ENCODE results near the gene HYAL2. TPM values are rescaled to one million over a fixed set of nuclear protein-coding genes. Genes with fewer than 3 reads are reported as not detected.

HYAL2 gene
- total RNA-seq, 1 experiment from 2014 or later: 41.9 TPM

- Histone ChIP-seq H3K4me1 (replicated peaks) (peaks cover 17% of the 10 kb centered on the region), H3K4me3 (no peak overlapping the region), H3K9me3 (replicated peaks) (no peaks in the 10 kb centered on the region), H3K27ac (no peak overlapping the region), H3K36me3 (peaks cover under 1% of the 10 kb centered on the region), H3K27me3 (replicated peaks) (no peaks in the 10 kb centered on the region)
- DNase-seq (ENCODE audit: low read depth in 1 of 2, low spot score in 2 of 2): no peak
Measured at GRCh38 chr3:50341996-50342650, 19.6 kb upstream of the HYAL2 start.

- Histone ChIP-seq H3K36me3 (peaks cover 6% of the 10 kb centered on the region), H3K4me1 (replicated peaks) (peaks cover 17% of the 10 kb centered on the region), H3K4me3 (no peak overlapping the region), H3K27me3 (replicated peaks) (no peaks in the 10 kb centered on the region), H3K9me3 (replicated peaks) (no peaks in the 10 kb centered on the region), H3K27ac (no peak overlapping the region)
- DNase-seq (ENCODE audit: low read depth in 1 of 2, low spot score in 2 of 2): no peak
Measured at GRCh38 chr3:50341537-50341936, 19.0 kb upstream of the HYAL2 start.

- no peaks in the 10 kb centered on the region for H3K9me3 ChIP-seq (replicated peaks)
Measured at GRCh38 chr3:50340448-50341329, 18.1 kb upstream of the HYAL2 start, which contains the start of gene RASSF1. Gene RASSF1, minus strand, starts transcription at chr3:50340836. Its CDS starts 31 bp downstream, at chr3:50340805.

GRCh38 chr3:50340147-50340447, 17.6 kb upstream of the HYAL2 start:
- no peaks in the 10 kb centered on the region for H3K27me3 ChIP-seq (replicated peaks)
- H3K36me3 ChIP-seq: peaks cover 19% of the 10 kb centered on the region
- no peaks in the 10 kb centered on the region for H3K9me3 ChIP-seq (replicated peaks)
- no peak overlapping the region for H3K4me3 ChIP-seq
- H3K4me1 ChIP-seq (replicated peaks): peaks cover 19% of the 10 kb centered on the region
- DNase-seq (ENCODE audit: low read depth in 1 of 2, low spot score in 2 of 2): no peak
- H3K27ac ChIP-seq: no peak overlapping the region

More at GRCh38 chr3:50340448-50341329, 18.1 kb upstream of the HYAL2 start, which contains the start of gene RASSF1:
- no peak within 1 kb of the TSS for H3K4me3 ChIP-seq
- no peaks in the 10 kb centered on the region for H3K27me3 ChIP-seq (replicated peaks)
- H3K27ac ChIP-seq: no peak within 1 kb of the TSS
- H3K36me3 ChIP-seq: peaks cover 15% of the 10 kb centered on the region
- DNase-seq (ENCODE audit: low read depth in 1 of 2, low spot score in 2 of 2): no peak
- peaks cover 19% of the 10 kb centered on the region for H3K4me1 ChIP-seq (replicated peaks)

- no peak for DNase-seq (ENCODE audit: low read depth in 1 of 2, low spot score in 2 of 2)
- no peak overlapping the region for H3K27ac ChIP-seq
Measured at GRCh38 chr3:50339485-50340146, 17.1 kb upstream of the HYAL2 start.

GRCh38 chr3:50338965-50339364, 16.4 kb upstream of the HYAL2 start:
- Histone ChIP-seq H3K4me1 (replicated peaks) (peaks cover 20% of the 10 kb centered on the region), H3K27me3 (replicated peaks) (no peaks in the 10 kb centered on the region), H3K36me3 (peaks cover 26% of the 10 kb centered on the region), H3K9me3 (replicated peaks) (no peaks in the 10 kb centered on the region), H3K4me3 (no peak overlapping the region), H3K27ac (no peak overlapping the region)
- DNase-seq (ENCODE audit: low read depth in 1 of 2, low spot score in 2 of 2): no peak

More at GRCh38 chr3:50339485-50340146, 17.1 kb upstream of the HYAL2 start:
- H3K9me3 ChIP-seq (replicated peaks): no peaks in the 10 kb centered on the region
- peaks cover 20% of the 10 kb centered on the region for H3K36me3 ChIP-seq
- peaks cover 20% of the 10 kb centered on the region for H3K4me1 ChIP-seq (replicated peaks)
- H3K4me3 ChIP-seq: no peak overlapping the region
- H3K27me3 ChIP-seq (replicated peaks): no peaks in the 10 kb centered on the region

- Histone ChIP-seq H3K27ac (peak overlapping the region; percentile 78), H3K36me3 (peaks cover 40% of the 10 kb centered on the region), H3K4me1 (replicated peaks) (peaks cover 20% of the 10 kb centered on the region), H3K27me3 (replicated peaks) (no peaks in the 10 kb centered on the region), H3K4me3 (peak overlapping the region; percentile 68), H3K9me3 (replicated peaks) (no peaks in the 10 kb centered on the region)
- peak; percentile 93 to 99 for DNase-seq (ENCODE audit: low read depth in 1 of 2, low spot score in 2 of 2)
Measured at GRCh38 chr3:50337175-50337861, 14.8 kb upstream of the HYAL2 start.

GRCh38 chr3:50336452-50337174, 14.1 kb upstream of the HYAL2 start:
- Histone ChIP-seq H3K4me1 (replicated peaks) (peaks cover 20% of the 10 kb centered on the region), H3K9me3 (replicated peaks) (no peaks in the 10 kb centered on the region), H3K27ac (peak overlapping the region; percentile 78), H3K4me3 (peak overlapping the region; percentile 68), H3K27me3 (replicated peaks) (no peaks in the 10 kb centered on the region), H3K36me3 (peaks cover 47% of the 10 kb centered on the region)
- DNase-seq (ENCODE audit: low read depth in 1 of 2, low spot score in 2 of 2): no peak

- no peak for DNase-seq (ENCODE audit: low read depth in 1 of 2, low spot score in 2 of 2)
- H3K4me1 ChIP-seq (replicated peaks): peaks cover 20% of the 10 kb centered on the region
- no peak overlapping the region for H3K27ac ChIP-seq
- H3K36me3 ChIP-seq: peaks cover 68% of the 10 kb centered on the region
- H3K27me3 ChIP-seq (replicated peaks): no peaks in the 10 kb centered on the region
- H3K4me3 ChIP-seq: no peak overlapping the region
- no peaks in the 10 kb centered on the region for H3K9me3 ChIP-seq (replicated peaks)
Measured at GRCh38 chr3:50334339-50335075, 12.0 kb upstream of the HYAL2 start.

- Histone ChIP-seq H3K4me3 (no peak overlapping the region), H3K9me3 (replicated peaks) (no peaks in the 10 kb centered on the region), H3K36me3 (peaks cover 75% of the 10 kb centered on the region), H3K27me3 (replicated peaks) (no peaks in the 10 kb centered on the region), H3K4me1 (replicated peaks) (peaks cover 20% of the 10 kb centered on the region), H3K27ac (no peak overlapping the region)
- DNase-seq (ENCODE audit: low read depth in 1 of 2, low spot score in 2 of 2): no peak
Measured at GRCh38 chr3:50333744-50334328, 11.3 kb upstream of the HYAL2 start.

- no peaks in the 10 kb centered on the region for H3K9me3 ChIP-seq (replicated peaks)
- H3K4me3 ChIP-seq: no peak overlapping the region
- peaks cover 25% of the 10 kb centered on the region for H3K4me1 ChIP-seq (replicated peaks)
- no peak overlapping the region for H3K27ac ChIP-seq
- peaks cover 72% of the 10 kb centered on the region for H3K36me3 ChIP-seq
- DNase-seq (ENCODE audit: low read depth in 1 of 2, low spot score in 2 of 2): no peak
- H3K27me3 ChIP-seq (replicated peaks): no peaks in the 10 kb centered on the region
Measured at GRCh38 chr3:50331364-50331907, 8.9 kb upstream of the HYAL2 start.

- H3K36me3 ChIP-seq: peaks cover 65% of the 10 kb centered on the region
- H3K27me3 ChIP-seq (replicated peaks): no peaks in the 10 kb centered on the region
- H3K27ac ChIP-seq: no peak overlapping the region
- peaks cover 17% of the 10 kb centered on the region for H3K4me1 ChIP-seq (replicated peaks)
- no peaks in the 10 kb centered on the region for H3K9me3 ChIP-seq (replicated peaks)
- DNase-seq (ENCODE audit: low read depth in 1 of 2, low spot score in 2 of 2): no peak
- no peak overlapping the region for H3K4me3 ChIP-seq
Measured at GRCh38 chr3:50330330-50330729, 7.8 kb upstream of the HYAL2 start.

Measured in SJSA1 (cell line).